T-helper 2 cell treated with Interferon-gamma antibody and Interleukin-4, amounts not matched to agents 5 μg/mL and 100 μg/mL, for 36 hours (primary cell): ENCODE data around the gene TPO.
"Not testable (repeated sequence)": the region's sequence is repeated elsewhere in the genome, so short reads cannot be mapped to it uniquely, and the experiment has no call there.

Experiments
- DNase-seq: peaks from one replicate; pipeline ENCODE4 v3.0.0; 2021; ENCODE audit warnings: low spot score
- H3K27ac Mint-ChIP-seq: one replicate; pipeline ENCODE4 v1.8.0; 2021; ENCODE audit warnings: mild to moderate bottlenecking, mixed read lengths
- H3K27me3 Mint-ChIP-seq: one replicate; pipeline ENCODE4 v1.8.0; 2021; ENCODE audit warnings: low read depth, mixed read lengths
- H3K36me3 Mint-ChIP-seq: one replicate; pipeline ENCODE4 v1.8.0; 2021; ENCODE audit warnings: low read depth, mixed read lengths
- H3K4me1 Mint-ChIP-seq: one replicate; pipeline ENCODE4 v1.8.0; 2021; ENCODE audit warnings: low read depth, mixed read lengths
- H3K4me3 Mint-ChIP-seq: one replicate; pipeline ENCODE4 v1.8.0; 2022; ENCODE audit warnings: mild to moderate bottlenecking, moderate library complexity, mixed read lengths
- H3K9me3 Mint-ChIP-seq: one replicate; pipeline ENCODE4 v1.8.0; 2021; ENCODE audit warnings: mixed read lengths

Gene TPO

GRCh38 chr2:1569879-1570450, 156.7 kb downstream of the TPO start:
- Mint-ChIP-seq H3K4me1 (no peaks in the 10 kb centered on the region), H3K4me3 (no peak overlapping the region), H3K36me3 (no peaks in the 10 kb centered on the region), H3K27ac (no peak overlapping the region), H3K27me3 (no peaks in the 10 kb centered on the region), H3K9me3 (peaks cover 21% of the 10 kb centered on the region)
- DNase-seq, result no peak

- Mint-ChIP-seq H3K27ac (no peak overlapping the region), H3K27me3 (peaks cover 3% of the 10 kb centered on the region), H3K4me3 (no peak overlapping the region), H3K36me3 (no peaks in the 10 kb centered on the region), H3K9me3 (peaks cover 13% of the 10 kb centered on the region), H3K4me1 (no peaks in the 10 kb centered on the region)
- DNase-seq, result no peak
Observed at GRCh38 chr2:1571477-1572417, 158.5 kb downstream of the TPO start.

- no peak overlapping the region for H3K27ac Mint-ChIP-seq
- no peaks in the 10 kb centered on the region for H3K36me3 Mint-ChIP-seq
- DNase-seq, result no peak
- no peaks in the 10 kb centered on the region for H3K4me1 Mint-ChIP-seq
- H3K9me3 Mint-ChIP-seq, result peaks cover 4% of the 10 kb centered on the region
- H3K27me3 Mint-ChIP-seq, result peaks cover 3% of the 10 kb centered on the region
- H3K4me3 Mint-ChIP-seq, result no peak overlapping the region
Observed at GRCh38 chr2:1572638-1573037, 159.4 kb downstream of the TPO start.

- Mint-ChIP-seq H3K27ac (no peak overlapping the region), H3K9me3 (no peaks in the 10 kb centered on the region), H3K36me3 (no peaks in the 10 kb centered on the region), H3K4me3 (no peak overlapping the region), H3K27me3 (peaks cover 3% of the 10 kb centered on the region), H3K4me1 (no peaks in the 10 kb centered on the region)
- no peak for DNase-seq
Observed at GRCh38 chr2:1577846-1578245, 164.6 kb downstream of the TPO start.

GRCh38 chr2:1581257-1581964, 168.1 kb downstream of the TPO start:
- H3K4me3 Mint-ChIP-seq, H3K27me3 Mint-ChIP-seq, DNase-seq, H3K27ac Mint-ChIP-seq, H3K36me3 Mint-ChIP-seq, H3K4me1 Mint-ChIP-seq, H3K9me3 Mint-ChIP-seq: not testable (repeated sequence)

GRCh38 chr2:1581965-1582625, 168.8 kb downstream of the TPO start:
- Mint-ChIP-seq H3K36me3 (no peaks in the 10 kb centered on the region), H3K27me3 (no peaks in the 10 kb centered on the region), H3K4me1 (no peaks in the 10 kb centered on the region), H3K9me3 (no peaks in the 10 kb centered on the region), H3K27ac (no peak overlapping the region), H3K4me3 (no peak overlapping the region)
- no peak for DNase-seq

GRCh38 chr2:1582891-1583341, 169.7 kb downstream of the TPO start:
- no peak for DNase-seq
- H3K4me3 Mint-ChIP-seq, result no peak overlapping the region

GRCh38 chr2:1584051-1584531, 170.8 kb downstream of the TPO start:
- Mint-ChIP-seq H3K27ac (no peak overlapping the region), H3K4me1 (no peaks in the 10 kb centered on the region), H3K27me3 (no peaks in the 10 kb centered on the region), H3K4me3 (no peak overlapping the region), H3K9me3 (no peaks in the 10 kb centered on the region), H3K36me3 (no peaks in the 10 kb centered on the region)
- no peak for DNase-seq

More at GRCh38 chr2:1582891-1583341, 169.7 kb downstream of the TPO start:
- H3K27ac Mint-ChIP-seq, result no peak overlapping the region
- H3K4me1 Mint-ChIP-seq, result no peaks in the 10 kb centered on the region
- no peaks in the 10 kb centered on the region for H3K27me3 Mint-ChIP-seq
- H3K36me3 Mint-ChIP-seq, result no peaks in the 10 kb centered on the region
- no peaks in the 10 kb centered on the region for H3K9me3 Mint-ChIP-seq

- no peaks in the 10 kb centered on the region for H3K36me3 Mint-ChIP-seq
- no peaks in the 10 kb centered on the region for H3K9me3 Mint-ChIP-seq
- DNase-seq, result no peak
- H3K27me3 Mint-ChIP-seq, result no peaks in the 10 kb centered on the region
- H3K27ac Mint-ChIP-seq, result no peak overlapping the region
- H3K4me3 Mint-ChIP-seq, result no peak overlapping the region
- H3K4me1 Mint-ChIP-seq, result no peaks in the 10 kb centered on the region
Observed at GRCh38 chr2:1584691-1585485, 171.6 kb downstream of the TPO start.

- Mint-ChIP-seq H3K36me3 (no peaks in the 10 kb centered on the region), H3K4me3 (no peak overlapping the region), H3K4me1 (no peaks in the 10 kb centered on the region), H3K9me3 (no peaks in the 10 kb centered on the region), H3K27ac (no peak overlapping the region), H3K27me3 (no peaks in the 10 kb centered on the region)
- DNase-seq, result no peak
Observed at GRCh38 chr2:1585635-1586034, 172.4 kb downstream of the TPO start.

- no peaks in the 10 kb centered on the region for H3K4me1 Mint-ChIP-seq
- no peaks in the 10 kb centered on the region for H3K9me3 Mint-ChIP-seq
- H3K27me3 Mint-ChIP-seq, result no peaks in the 10 kb centered on the region
- no peak for DNase-seq
- no peak overlapping the region for H3K27ac Mint-ChIP-seq
- no peaks in the 10 kb centered on the region for H3K36me3 Mint-ChIP-seq
- no peak overlapping the region for H3K4me3 Mint-ChIP-seq
Observed at GRCh38 chr2:1586251-1586922, 173.1 kb downstream of the TPO start.

- no peaks in the 10 kb centered on the region for H3K4me1 Mint-ChIP-seq
- no peaks in the 10 kb centered on the region for H3K9me3 Mint-ChIP-seq
- H3K27me3 Mint-ChIP-seq, result no peaks in the 10 kb centered on the region
- no peak for DNase-seq
- no peak overlapping the region for H3K27ac Mint-ChIP-seq
- H3K4me3 Mint-ChIP-seq, result no peak overlapping the region
- H3K36me3 Mint-ChIP-seq, result no peaks in the 10 kb centered on the region
Observed at GRCh38 chr2:1586923-1587840, 173.9 kb downstream of the TPO start.
